Measurements from ENCODE around the gene GATAD2B.

Gene GATAD2B

DNA sequence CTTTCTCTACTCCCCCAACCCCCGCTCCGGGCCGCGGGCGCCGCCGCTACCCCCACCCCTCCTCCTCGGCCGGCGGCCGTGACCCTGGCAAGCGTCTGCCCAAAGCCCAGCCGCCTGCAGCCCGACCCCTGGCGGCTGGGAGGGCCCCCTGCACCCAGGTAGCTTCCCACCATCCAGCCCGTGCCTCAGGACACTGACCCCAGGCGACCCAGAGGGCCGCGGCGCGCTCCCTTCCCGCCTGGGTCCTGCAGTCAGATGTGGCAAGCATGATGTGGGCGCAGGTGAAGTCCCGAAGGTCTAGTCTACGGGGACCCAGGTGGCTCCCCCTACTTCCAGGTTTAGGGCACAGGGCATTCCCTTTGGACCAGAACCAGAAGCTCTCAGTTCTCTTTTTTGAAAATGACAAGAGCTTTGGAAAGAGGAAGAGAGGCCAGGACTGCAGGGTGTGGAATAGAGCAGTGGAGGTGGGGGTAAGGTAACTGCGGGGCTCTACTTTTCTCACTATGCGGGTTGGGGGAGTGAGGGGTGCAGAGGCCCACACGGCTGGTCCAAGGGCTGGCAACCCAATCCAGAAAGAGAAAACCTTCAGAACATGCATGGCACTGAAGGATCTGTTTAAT is 24.0 kb upstream of the GATAD2B start, which contains the start of gene DENND4B:
DENND4B (minus strand) TSS at position 97 of the 620 bp plus-strand sequence. CDS start 2,344 bp downstream, outside the sequence.
- TF ChIP-seq, protein P1, sequence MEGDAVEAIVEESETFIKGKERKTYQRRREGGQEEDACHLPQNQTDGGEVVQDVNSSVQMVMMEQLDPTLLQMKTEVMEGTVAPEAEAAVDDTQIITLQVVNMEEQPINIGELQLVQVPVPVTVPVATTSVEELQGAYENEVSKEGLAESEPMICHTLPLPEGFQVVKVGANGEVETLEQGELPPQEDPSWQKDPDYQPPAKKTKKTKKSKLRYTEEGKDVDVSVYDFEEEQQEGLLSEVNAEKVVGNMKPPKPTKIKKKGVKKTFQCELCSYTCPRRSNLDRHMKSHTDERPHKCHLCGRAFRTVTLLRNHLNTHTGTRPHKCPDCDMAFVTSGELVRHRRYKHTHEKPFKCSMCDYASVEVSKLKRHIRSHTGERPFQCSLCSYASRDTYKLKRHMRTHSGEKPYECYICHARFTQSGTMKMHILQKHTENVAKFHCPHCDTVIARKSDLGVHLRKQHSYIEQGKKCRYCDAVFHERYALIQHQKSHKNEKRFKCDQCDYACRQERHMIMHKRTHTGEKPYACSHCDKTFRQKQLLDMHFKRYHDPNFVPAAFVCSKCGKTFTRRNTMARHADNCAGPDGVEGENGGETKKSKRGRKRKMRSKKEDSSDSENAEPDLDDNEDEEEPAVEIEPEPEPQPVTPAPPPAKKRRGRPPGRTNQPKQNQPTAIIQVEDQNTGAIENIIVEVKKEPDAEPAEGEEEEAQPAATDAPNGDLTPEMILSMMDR (conservative IDR thresholded peaks at IDR 0.05; ENCODE audit: low read depth, low read length): peak; percentile 97
- Histone ChIP-seq H3K36me3 (ENCODE audit: insufficient read depth) (no peaks in the 10 kb centered on the region; the same call in 1 of the 2 replicates), H3K27me3 (ENCODE audit: insufficient read depth, low read depth) (no peaks in the 10 kb centered on the region), H3K4me3 (IDR thresholded peaks at IDR 0.05; ENCODE audit: insufficient read depth, low read depth, low read length) (peak within 1 kb of the TSS; percentile 99), H3K27ac (peak within 1 kb of the TSS; percentile 54), H4K20me1 (ENCODE audit: insufficient read depth) (no peaks in the 10 kb centered on the region), H3K79me2 (ENCODE audit: insufficient read depth, low read depth) (peaks cover 21% of the 10 kb centered on the region; the same call in 1 of the 2 replicates), H3K4me2 (peak within 1 kb of the TSS; percentile 87), H3K9ac (peak within 1 kb of the TSS; percentile 73), H2AFZ (ENCODE audit: low read depth) (peak within 1 kb of the TSS; percentile 90), H3K4me1 (ENCODE audit: low read depth, poor library complexity, severe bottlenecking) (peaks cover 16% of the 10 kb centered on the region)

DNA sequence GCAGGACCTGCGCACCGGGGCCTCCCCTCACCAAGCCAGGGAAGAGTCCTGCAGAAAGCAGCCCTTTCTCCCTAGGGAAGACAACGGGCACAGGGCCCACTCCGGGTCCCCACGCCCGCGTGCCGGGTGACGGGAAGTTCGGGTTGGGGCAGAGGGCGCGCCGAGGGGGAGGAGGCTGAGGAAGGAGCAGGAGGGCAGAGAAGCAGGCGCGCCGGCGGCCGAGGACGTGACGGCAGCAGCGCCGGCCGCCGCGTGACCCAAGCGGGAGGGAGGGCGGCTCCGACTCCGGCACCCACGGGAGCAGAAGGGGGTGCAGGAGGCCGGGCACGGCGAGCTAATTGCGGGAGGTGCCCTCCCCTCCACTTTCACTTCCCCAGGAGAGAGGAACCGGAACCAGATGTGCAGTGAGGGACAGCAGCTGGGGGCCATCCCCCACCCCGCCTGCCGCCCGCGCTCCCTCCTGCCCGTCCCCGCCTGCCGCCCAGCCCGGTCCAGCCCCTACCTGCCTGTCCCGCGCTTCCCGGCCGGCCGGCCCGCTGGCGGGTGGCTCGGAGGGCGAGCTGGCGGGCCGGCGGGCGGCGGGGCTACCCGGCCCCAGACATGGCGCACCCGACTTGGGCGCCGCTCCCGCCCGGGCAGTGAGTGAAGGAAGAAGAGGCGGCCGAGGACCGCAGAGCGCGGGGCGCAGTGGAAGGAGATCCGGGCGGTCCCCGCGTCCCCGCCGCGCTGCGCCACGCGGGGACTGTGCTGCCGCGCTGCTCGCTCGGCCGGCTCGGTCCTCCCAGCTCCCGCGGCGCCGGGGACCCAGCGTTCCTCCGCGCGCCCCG is 23.2 kb upstream of the GATAD2B start:
- TF ChIP-seq, protein P1 (conservative IDR thresholded peaks at IDR 0.05; ENCODE audit: low read depth, low read length): no peak
- Histone ChIP-seq H3K4me2 (peak overlapping the region; percentile 87), H4K20me1 (ENCODE audit: insufficient read depth) (no peaks in the 10 kb centered on the region), H3K4me1 (ENCODE audit: low read depth, poor library complexity, severe bottlenecking) (peaks cover 16% of the 10 kb centered on the region), H3K36me3 (ENCODE audit: insufficient read depth) (no peaks in the 10 kb centered on the region; the same call in 1 of the 2 replicates), H3K9ac (peak overlapping the region; percentile 73), H3K27me3 (ENCODE audit: insufficient read depth, low read depth) (no peaks in the 10 kb centered on the region), H2AFZ (ENCODE audit: low read depth) (peak overlapping the region; percentile 90), H3K79me2 (ENCODE audit: insufficient read depth, low read depth) (peaks cover 21% of the 10 kb centered on the region; the same call in 1 of the 2 replicates), H3K4me3 (IDR thresholded peaks at IDR 0.05; ENCODE audit: insufficient read depth, low read depth, low read length) (peak overlapping the region; percentile 99), H3K27ac (peak overlapping the region; percentile 54)

DNA sequence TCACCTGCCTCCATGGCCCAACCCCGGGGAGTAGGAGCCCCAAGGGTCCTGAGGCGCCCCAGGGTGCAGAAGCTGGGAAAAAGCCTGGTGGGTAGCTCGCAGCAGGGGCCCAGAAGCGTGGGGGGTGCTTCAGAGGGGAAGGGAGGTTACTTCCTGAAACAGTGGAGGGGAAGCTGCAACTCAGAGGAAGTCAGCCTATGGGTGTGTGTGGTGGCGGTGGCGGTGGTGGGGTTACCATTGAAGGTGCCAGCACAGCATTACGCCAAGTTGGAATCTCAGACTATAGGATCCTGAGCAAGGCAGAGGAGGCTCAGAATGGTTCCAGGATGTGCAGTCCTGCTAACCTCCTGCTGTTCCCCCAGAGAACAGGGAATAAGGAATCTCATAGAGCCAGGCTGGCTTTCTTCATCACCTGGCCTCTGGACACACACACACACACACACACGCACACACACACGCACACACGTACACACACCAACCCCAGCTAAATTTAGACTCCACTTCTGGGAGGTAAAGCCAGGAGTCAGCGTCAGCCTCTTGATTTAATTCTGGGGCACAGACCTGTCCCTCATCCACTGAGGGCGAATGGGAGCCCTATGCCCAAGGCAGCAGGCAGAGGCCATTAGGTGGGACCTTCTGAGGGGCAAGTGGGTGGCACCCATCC is 22.5 kb upstream of the GATAD2B start:
- Histone ChIP-seq H3K79me2 (ENCODE audit: insufficient read depth, low read depth) (peaks cover 21% of the 10 kb centered on the region; the same call in 1 of the 2 replicates), H3K4me1 (ENCODE audit: low read depth, poor library complexity, severe bottlenecking) (peaks cover 16% of the 10 kb centered on the region), H4K20me1 (ENCODE audit: insufficient read depth) (no peaks in the 10 kb centered on the region), H3K9ac (peak overlapping the region; percentile 73), H3K4me2 (peak overlapping the region; percentile 87), H3K36me3 (ENCODE audit: insufficient read depth) (no peaks in the 10 kb centered on the region; the same call in 1 of the 2 replicates), H3K27ac (peak overlapping the region; percentile 54), H2AFZ (ENCODE audit: low read depth) (peak overlapping the region; percentile 90), H3K27me3 (ENCODE audit: insufficient read depth, low read depth) (no peaks in the 10 kb centered on the region), H3K4me3 (IDR thresholded peaks at IDR 0.05; ENCODE audit: insufficient read depth, low read depth, low read length) (peak overlapping the region; percentile 99)
- TF ChIP-seq, protein P1 (conservative IDR thresholded peaks at IDR 0.05; ENCODE audit: low read depth, low read length): 0 out of 2 replicates have a peak, but pooled peaks have one; percentile 9

DNA sequence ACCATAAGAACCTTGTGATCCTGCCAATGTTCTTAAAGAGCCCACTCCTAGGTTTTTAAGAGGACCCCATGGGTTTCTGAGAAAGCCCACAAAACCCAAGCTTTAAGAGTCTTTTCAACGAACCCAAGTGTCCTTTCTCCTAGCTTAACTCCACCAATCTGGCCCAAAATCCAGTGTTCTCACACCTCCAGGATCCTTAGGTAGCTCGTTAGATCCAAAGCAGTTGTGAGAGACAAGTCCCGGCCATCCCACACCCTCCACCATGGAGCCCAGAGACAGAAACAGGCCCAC is 22.0 kb upstream of the GATAD2B start:
- no peak overlapping the region for H3K4me3 ChIP-seq (IDR thresholded peaks at IDR 0.05; ENCODE audit: insufficient read depth, low read depth, low read length)
- H4K20me1 ChIP-seq (ENCODE audit: insufficient read depth): no peaks in the 10 kb centered on the region
- no peak overlapping the region for H2AFZ ChIP-seq (ENCODE audit: low read depth)
- no peak overlapping the region for H3K27ac ChIP-seq
- H3K79me2 ChIP-seq (ENCODE audit: insufficient read depth, low read depth): peaks cover 21% of the 10 kb centered on the region; the same call in 1 of the 2 replicates
- TF ChIP-seq, protein P1 (conservative IDR thresholded peaks at IDR 0.05; ENCODE audit: low read depth, low read length): 0 out of 2 replicates have a peak, but pooled peaks have one; percentile 8
- H3K36me3 ChIP-seq (ENCODE audit: insufficient read depth): no peaks in the 10 kb centered on the region
- H3K4me2 ChIP-seq: peak overlapping the region; percentile 87
- no peaks in the 10 kb centered on the region for H3K27me3 ChIP-seq (ENCODE audit: insufficient read depth, low read depth)
- peaks cover 16% of the 10 kb centered on the region for H3K4me1 ChIP-seq (ENCODE audit: low read depth, poor library complexity, severe bottlenecking)
- no peak overlapping the region for H3K9ac ChIP-seq
